ENCODE measurements around the gene UVRAG.

GRCh38 chr11:75968021-75968625 is 153.1 kb downstream of the UVRAG start:
- no peak for TF ChIP-seq POLR2AphosphoS5 (IDR thresholded peaks at IDR 0.05; ENCODE audit: low read depth, low read length)
- TF ChIP-seq, protein P1, sequence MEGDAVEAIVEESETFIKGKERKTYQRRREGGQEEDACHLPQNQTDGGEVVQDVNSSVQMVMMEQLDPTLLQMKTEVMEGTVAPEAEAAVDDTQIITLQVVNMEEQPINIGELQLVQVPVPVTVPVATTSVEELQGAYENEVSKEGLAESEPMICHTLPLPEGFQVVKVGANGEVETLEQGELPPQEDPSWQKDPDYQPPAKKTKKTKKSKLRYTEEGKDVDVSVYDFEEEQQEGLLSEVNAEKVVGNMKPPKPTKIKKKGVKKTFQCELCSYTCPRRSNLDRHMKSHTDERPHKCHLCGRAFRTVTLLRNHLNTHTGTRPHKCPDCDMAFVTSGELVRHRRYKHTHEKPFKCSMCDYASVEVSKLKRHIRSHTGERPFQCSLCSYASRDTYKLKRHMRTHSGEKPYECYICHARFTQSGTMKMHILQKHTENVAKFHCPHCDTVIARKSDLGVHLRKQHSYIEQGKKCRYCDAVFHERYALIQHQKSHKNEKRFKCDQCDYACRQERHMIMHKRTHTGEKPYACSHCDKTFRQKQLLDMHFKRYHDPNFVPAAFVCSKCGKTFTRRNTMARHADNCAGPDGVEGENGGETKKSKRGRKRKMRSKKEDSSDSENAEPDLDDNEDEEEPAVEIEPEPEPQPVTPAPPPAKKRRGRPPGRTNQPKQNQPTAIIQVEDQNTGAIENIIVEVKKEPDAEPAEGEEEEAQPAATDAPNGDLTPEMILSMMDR (IDR thresholded peaks at IDR 0.05): no peak
- no peak for TF ChIP-seq SIN3A (IDR thresholded peaks at IDR 0.05; ENCODE audit: borderline replicate concordance, insufficient read depth, low read depth, low read length)

Measured in Panc1 (cell line).